HG02763 (cell line): Measurements from ENCODE around the gene ARHGAP4.

Experiments
- ATAC-seq: cut with Tn5 transposase; IDR thresholded peaks from one replicate; pipeline ENCODE4 v1.9.1; 2021; ENCODE audit warnings: mild to moderate bottlenecking, moderate library complexity; ENCODE audit not compliant: unreplicated experiment

Gene ARHGAP4

DNA sequence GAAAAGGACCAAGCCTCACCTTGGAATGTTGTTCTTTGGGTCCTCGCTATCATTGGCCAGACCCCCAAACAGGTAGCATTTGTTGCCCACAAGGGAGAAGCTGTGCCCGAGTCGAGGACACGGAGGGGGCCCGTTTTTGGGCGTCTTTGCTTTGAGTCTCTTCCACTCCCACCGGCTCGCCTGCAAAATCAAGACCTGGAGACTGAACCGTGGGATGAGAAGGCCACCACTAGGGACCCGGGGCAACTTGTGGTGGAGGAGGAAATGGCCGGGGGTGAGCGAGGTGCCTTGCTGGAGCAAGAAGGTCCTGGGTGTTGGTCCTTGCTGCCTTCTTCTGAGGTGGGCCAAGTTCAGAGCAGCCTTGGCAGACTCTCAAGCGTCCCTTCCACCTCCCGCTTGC is 38.0 kb upstream of the ARHGAP4 start:
- ATAC-seq = no peak

DNA sequence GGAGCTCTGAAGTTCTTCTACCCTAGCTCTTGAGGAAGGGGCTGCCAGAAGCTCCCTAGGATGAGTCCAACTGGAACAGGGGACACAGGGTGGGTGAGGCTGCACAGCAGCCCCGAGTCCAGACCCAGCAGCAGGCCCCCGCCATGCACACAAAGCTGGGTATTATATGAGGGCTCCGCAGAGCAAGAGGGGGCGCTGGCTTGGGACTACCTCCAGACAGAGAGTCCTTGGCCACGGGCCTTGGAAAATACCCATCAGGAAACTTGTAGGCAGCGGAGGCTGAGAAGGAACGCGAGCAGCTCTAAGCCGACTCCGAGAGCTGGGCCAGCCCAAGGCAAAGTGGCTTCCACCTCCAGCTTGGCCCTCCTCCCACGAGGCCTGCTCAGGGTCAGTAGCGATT is 37.5 kb upstream of the ARHGAP4 start:
- no peak for ATAC-seq

GRCh38 chrX:153961292-153961691 is 35.2 kb upstream of the ARHGAP4 start:
- no peak for ATAC-seq

DNA sequence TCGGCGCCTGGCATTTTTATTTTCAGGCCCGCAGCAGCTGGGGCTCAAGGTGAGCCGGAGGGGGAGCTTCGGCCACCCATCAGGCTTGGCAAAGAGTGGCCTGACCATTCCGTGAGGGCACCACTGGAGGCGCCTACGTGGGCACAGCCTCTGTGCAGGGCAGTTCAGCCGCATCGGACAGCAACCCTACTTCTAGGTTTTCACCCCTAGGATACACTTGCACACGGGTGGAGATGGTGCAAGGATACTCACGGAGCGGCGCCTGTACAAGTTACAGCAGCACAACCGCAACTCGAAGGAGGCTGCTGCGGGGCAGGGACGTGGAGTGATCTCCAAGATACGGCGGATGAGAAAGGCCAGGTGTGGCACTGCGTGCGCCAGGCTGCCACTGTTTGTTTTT is 34.7 kb upstream of the ARHGAP4 start:
- no peak for ATAC-seq

- ATAC-seq = no peak
Observed at GRCh38 chrX:153960077-153960476, 34.0 kb upstream of the ARHGAP4 start.

- ATAC-seq = no peak
Observed at GRCh38 chrX:153959649-153960048, 33.6 kb upstream of the ARHGAP4 start.

GRCh38 chrX:153958605-153959004 is 32.5 kb upstream of the ARHGAP4 start:
- ATAC-seq = no peak

- no peak for ATAC-seq
Observed at GRCh38 chrX:153957224-153957623, 31.2 kb upstream of the ARHGAP4 start.

DNA sequence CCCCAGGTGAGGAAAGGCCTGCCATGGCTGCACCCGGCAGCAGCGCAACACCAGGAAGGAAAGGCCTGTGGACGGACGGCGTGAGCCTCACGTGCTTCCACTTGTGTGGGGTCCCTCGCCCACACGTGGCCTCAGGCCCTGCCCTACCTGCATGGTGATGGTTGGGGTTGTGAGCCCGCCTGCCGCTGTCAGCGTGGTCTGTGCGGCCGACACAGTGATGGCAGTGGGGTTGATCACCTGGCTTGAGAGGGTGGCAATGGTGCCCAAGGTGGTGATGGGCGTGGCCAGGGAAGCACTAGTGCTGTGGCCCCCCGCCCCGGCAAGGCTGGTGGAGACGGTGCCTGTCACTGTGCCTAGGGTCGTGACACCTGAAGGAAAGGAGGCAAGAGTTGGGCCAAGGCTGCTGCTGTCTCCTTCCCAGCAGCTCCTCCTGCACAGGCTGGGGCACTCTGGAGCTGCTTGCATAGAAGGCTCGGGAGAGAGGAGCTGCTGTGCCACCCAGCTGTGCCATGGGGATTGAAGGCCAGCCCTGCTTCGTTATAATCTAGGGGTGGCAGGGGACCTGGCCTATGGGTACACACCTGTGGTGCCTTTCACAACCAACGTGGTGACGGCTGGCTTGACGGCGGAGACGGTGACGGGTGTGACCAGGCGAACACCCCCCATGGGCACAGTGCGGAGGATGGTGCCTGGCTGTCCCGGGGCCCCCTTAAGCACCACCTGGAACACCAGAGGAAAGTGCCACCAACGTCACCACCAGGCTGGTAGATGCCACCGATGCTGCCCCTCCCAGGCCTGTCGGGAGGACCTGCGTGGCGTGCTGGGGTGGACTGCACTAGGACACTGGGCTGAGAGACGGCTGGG is 30.2 kb upstream of the ARHGAP4 start:
- ATAC-seq = no peak

GRCh38 chrX:153955228-153955732 is 29.2 kb upstream of the ARHGAP4 start:
- ATAC-seq = no peak

DNA sequence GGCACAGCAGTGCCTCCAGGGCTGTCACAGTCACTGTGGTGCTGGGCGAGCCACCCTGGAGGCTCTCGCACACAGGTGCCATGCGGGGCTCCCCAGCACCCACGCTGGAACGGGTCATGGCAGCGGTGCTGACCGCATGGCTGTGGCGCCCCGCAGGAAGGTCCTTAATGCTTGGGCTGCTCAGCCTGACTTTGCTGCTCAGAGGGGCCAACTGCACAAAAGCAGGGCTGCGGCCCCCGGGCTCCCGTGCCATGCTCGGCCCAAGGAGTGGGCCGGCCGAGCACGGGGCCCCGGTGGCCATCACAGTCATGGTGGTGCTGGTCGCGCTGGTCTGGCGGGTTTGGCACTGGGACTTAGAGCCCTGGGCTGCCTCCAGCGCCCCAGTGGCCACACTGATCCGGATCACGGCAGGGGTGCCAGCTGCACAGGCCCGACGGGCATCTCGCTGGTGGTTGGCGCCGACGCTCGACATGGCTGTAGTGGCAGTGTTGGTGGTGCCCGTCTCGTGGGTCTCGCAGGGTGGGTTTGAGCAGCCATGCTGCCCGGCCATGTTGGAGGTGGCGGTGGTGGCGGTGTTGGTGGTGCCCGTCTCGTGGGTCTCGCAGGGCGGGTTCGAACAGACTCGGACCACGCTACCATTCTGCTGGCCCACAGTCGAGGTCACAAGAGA is 28.6 kb upstream of the ARHGAP4 start:
- no peak for ATAC-seq

- no peak for ATAC-seq
Observed at GRCh38 chrX:153953892-153954557, 28.0 kb upstream of the ARHGAP4 start.

- no peak for ATAC-seq
Observed at GRCh38 chrX:153953342-153953830, 27.3 kb upstream of the ARHGAP4 start.

GRCh38 chrX:153952373-153953026 is 26.4 kb upstream of the ARHGAP4 start:
- no peak for ATAC-seq

- ATAC-seq = no peak
Observed at GRCh38 chrX:153951683-153952372, 25.8 kb upstream of the ARHGAP4 start.

DNA sequence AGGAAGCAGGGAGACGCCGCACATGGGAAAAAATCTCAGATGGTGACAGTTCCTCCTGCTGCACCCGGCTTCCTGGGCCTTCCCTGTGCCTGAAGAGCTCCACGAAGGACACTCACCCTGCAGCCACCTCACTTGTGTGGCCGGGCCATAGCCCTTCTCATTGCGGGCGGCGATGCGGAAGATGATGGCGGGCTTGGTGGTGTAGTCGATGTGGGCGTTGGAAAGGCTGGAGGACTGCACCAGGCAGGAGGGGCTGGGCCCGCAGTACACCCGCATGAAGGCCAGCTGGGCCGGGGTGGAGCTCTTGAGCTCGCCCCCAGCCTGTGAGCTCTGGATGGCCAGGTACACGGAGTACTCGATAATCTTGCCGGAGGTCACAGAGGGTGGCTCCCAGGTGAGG is 24.1 kb upstream of the ARHGAP4 start:
- ATAC-seq = no peak

DNA sequence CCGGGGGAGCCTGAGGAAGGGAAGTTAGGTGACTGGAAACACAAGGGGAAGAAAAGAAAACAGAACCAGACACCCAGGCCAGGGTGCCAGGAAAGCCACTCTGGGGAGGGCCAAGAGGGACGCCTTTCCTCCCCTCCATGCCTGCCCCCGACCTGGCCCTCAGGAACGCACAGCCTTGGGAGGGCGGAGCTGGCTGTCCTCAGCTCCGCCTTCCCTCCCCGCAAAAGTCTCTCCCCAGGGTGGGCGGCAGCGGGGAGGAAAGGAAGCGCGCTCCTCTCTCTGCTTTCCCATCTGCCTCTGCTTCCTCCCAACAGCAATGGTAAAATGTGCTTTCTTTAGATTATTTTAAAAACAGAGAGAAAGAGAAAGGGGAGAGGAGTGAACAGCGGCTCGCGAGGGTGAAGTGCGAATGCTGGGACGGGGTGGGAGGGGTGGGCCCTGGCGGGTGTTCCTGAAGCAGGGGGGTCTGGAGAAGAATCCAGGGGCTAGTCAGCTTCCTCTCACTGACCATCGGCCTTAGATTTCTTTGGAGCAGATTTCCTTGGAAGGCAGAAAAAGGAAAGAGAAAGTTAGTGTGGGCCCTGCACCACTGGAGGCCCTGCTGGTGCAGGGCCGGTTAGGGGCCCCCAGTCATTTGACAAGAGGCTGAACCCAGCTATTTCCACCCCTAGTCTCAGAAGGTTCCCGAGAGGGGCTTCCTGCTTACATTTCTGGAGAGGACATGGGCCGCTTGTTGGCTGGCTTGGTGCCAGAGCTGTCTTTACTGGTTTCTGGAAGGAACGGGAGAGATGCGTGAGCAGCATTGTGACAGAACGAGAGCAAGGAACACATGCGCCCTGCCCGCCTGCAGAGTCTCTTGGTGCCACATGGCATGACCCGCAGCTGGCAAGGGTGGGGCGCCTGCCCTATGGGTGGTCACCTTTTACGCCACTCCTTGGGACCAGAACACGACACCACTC is 23.1 kb upstream of the ARHGAP4 start:
- ATAC-seq = no peak

DNA sequence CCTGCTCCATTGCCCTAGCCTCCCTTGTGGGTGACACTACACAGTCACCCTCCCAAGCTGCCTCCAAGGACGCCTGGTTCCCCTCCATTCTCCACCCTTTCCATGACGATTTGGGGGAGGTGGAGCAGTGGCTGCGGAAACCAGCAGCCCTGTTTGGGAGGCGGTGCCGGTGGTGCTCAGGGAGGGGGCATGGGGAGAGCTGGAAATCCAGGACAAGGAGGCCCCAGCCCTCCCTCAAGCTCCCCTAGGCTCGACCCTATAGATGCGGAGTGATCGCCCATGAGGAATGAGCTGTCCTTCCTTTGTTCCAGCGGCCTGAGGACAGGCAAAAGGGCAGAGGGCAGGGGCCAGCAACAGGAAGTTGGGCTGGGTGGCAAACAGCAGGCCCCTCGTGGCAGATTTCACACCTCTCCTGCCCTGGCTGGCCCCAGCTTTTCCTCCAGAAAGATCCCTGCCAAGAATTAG is 22.0 kb upstream of the ARHGAP4 start:
- no peak for ATAC-seq
